Choroid plexus epithelial cell (primary cell): Measurements from ENCODE around the gene IZUMO2.

Experiments
- DNase-seq: peaks from one replicate; pipeline ENCODE4 v3.0.0-alpha.2; 2010; ENCODE audit warnings: low read depth
- H3K4me3 ChIP-seq: 2 replicates; pipeline ENCODE4 v1.5.1; 2011; ENCODE audit warnings: low read depth, mild to moderate bottlenecking, control low read depth, low read length, moderate library complexity
- CTCF ChIP-seq: conservative IDR thresholded peaks from 2 replicates; pipeline ENCODE4 v1.5.1; 2011; ENCODE audit warnings: low read depth, mild to moderate bottlenecking, control low read depth, inconsistent platforms, low read length, moderate library complexity

IZUMO2 gene

GRCh38 chr19:50189331-50189730 lies 26.2 kb upstream of the IZUMO2 start:
- no peak for DNase-seq
- no peak for TF ChIP-seq CTCF
- no peak overlapping the region for H3K4me3 ChIP-seq

DNA sequence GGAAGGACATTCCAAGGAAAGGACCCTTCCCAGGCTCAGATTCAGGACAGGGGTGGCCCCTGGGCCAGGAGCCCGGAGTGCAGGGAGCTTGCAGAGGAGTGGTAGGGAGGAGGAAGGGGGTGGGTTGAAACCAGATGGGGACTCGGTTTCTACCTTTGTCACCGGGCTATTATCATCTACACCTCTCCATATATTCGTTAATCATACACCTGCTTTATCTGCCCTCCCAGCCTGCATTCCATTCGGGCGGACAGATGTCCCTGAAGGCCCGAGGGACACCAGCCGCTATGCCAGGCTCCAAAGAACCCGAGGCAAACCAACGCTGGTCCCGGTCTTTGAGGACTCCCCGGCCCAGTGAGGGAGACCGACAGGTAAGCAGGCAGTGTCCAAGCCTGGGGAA lies 24.9 kb upstream of the IZUMO2 start:
- no peak for DNase-seq
- H3K4me3 ChIP-seq = no peak overlapping the region
- TF ChIP-seq CTCF = no peak

DNA sequence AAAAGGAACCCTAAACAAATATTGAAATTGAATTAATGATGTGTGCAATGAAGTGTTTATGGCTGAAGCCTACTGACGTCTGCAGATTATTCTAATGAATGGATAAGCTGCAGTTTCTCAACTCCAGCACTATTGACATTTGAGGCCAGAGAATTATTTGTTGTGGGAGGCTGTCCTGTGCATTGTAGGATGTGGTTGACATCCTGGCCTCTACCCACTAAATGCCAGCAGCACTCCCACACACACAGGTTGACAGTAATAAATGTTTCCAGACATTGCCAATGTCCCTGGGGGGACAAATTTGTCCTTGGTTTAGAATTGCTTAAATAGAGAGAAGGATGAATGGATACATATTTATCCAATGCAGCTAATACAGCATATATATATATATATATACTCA lies 21.1 kb upstream of the IZUMO2 start:
- no peak for TF ChIP-seq CTCF
- DNase-seq = no peak
- no peak overlapping the region for H3K4me3 ChIP-seq

- DNase-seq = no peak
- no peak for TF ChIP-seq CTCF
- no peak overlapping the region for H3K4me3 ChIP-seq
Observed at GRCh38 chr19:50181121-50181520, 18.0 kb upstream of the IZUMO2 start.

- H3K4me3 ChIP-seq = no peak overlapping the region
- no peak for TF ChIP-seq CTCF
- no peak for DNase-seq
Observed at GRCh38 chr19:50178859-50179537, 15.9 kb upstream of the IZUMO2 start.

DNA sequence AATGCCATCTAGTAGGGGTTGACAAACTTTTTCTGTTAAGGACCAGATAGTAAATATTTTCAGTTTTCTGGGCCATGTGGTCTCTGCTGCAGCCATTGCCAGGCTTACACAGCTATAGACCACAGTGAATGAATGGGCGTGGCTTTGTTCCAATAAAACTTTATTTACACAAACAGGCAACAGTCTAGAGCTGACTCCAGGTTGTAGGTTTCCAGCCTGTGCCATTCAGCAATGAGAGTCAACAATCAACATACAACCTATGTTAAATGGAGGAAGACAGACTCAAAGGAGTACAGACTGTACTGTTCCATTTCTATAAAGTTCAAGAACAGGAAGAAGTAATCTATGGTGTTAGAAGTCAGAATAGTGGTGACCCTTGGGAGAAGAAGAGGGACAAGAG lies 15.2 kb upstream of the IZUMO2 start:
- TF ChIP-seq CTCF = no peak
- DNase-seq = no peak
- H3K4me3 ChIP-seq = no peak overlapping the region

- no peak for DNase-seq
- TF ChIP-seq CTCF = no peak
- H3K4me3 ChIP-seq = no peak overlapping the region
Observed at GRCh38 chr19:50176775-50177174, 13.7 kb upstream of the IZUMO2 start.
